K562 (cell line): Measurements from ENCODE around the gene PTCH2. TPM values are rescaled to one million over a fixed set of nuclear protein-coding genes. Genes with fewer than 3 reads are reported as not detected.

Experiments
- CBFA2T3 ChIP-seq: fragments of 450-650 bp; IDR thresholded peaks from 2 replicates; pipeline ENCODE4 v1.6.1; 2017
- CHD1 ChIP-seq: fragments of 200-600 bp; sonication (generic); IDR thresholded peaks from one replicate; pipeline ENCODE4 v1.6.1; 2012; ENCODE audit warnings: mild to moderate bottlenecking, moderate library complexity, low read length, inconsistent platforms
- E2F3 ChIP-seq: fragments of 250-450 bp; sonication (Bioruptor Pico); IDR thresholded peaks from 2 replicates; pipeline ENCODE4 v1.4.0; 2020; ENCODE audit warnings: mild to moderate bottlenecking
- ID3 ChIP-seq, 2 experiments: fragments of 250-450 bp in 1 of 2; fragments of 450-650 bp in 1 of 2; sonication (Bioruptor Pico) in 1 of 2; IDR thresholded peaks; 2 replicates each; pipeline versions ENCODE4 v1.6.1 to v1.8.0; 2016 to 2021; ENCODE audit warnings: mild to moderate bottlenecking in 2 of 2, moderate library complexity in 2 of 2, missing compliant biosample characterization in 1 of 2, missing genetic modification characterization in 1 of 2
- JUND ChIP-seq, 2 experiments: IDR thresholded peaks; 2 replicates in 1 of 2; 3 replicates in 1 of 2; pipeline ENCODE4 v1.6.1; 2011; ENCODE audit warnings: borderline replicate concordance in 2 of 2, low read depth in 2 of 2, low read length in 2 of 2, improper control_type of control experiment in 1 of 2, missing biosample characterization in 1 of 2, missing genetic modification characterization in 1 of 2, missing genetic modification reagents in 1 of 2
- KAT8 ChIP-seq: fragments of 450-650 bp; IDR thresholded peaks from 2 replicates; pipeline ENCODE4 v1.6.1; 2016; ENCODE audit warnings: low read depth, mild to moderate bottlenecking
- KDM1A ChIP-seq, 2 experiments: fragments of 450-650 bp; IDR thresholded peaks; 2 replicates each; pipeline ENCODE4 v1.6.1; 2016; ENCODE audit warnings: mild to moderate bottlenecking in 2 of 2
- RCOR1 ChIP-seq, 2 experiments: IDR thresholded peaks; 2 replicates each; pipeline ENCODE4 v1.6.1; 2012; ENCODE audit warnings: low read depth in 2 of 2, low read length in 2 of 2, borderline replicate concordance in 1 of 2, improper control_type of control experiment in 1 of 2
- TFAM ChIP-seq: fragments of 250-450 bp; sonication (Bioruptor Pico); conservative IDR thresholded peaks from 2 replicates; pipeline ENCODE4 v1.5.0; 2021; ENCODE audit warnings: mild to moderate bottlenecking, moderate library complexity
- ZNF347 ChIP-seq: fragments of 450-650 bp; formaldehyde crosslinking; IDR thresholded peaks from 2 replicates; pipeline ENCODE4 v1.4.0; 2020; ENCODE audit warnings: low read depth, mild to moderate bottlenecking, moderate library complexity
- ZNF586 ChIP-seq: fragments of 450-650 bp; formaldehyde crosslinking; conservative IDR thresholded peaks from 2 replicates; pipeline ENCODE4 v1.4.0; 2020; ENCODE audit warnings: mild to moderate bottlenecking, moderate library complexity
- polyA plus RNA-seq, 8 experiments: library from polyadenylated mRNA; depleted of rRNA in 4 of 8; stranded (reverse) in 5 of 8; unstranded in 3 of 8; fragments of >200 nt; fragmentation: Nextera tagmentation in 2 of 8; fragmentation: Illumina TruSeq in 1 of 8; extraction: Ambion mirVana in 2 of 8; extraction: Trizol in 1 of 8; gene quantifications; 2 replicates each; pipeline versions ENCODE4 v1.2.1 to v1.2.3, GENCODE V29; 2011 to 2014; ENCODE audit warnings: inconsistent platforms in 1 of 8, missing spikeins in 1 of 8
- total RNA-seq, 7 experiments: library from RNA; depleted of rRNA in 6 of 7; stranded (reverse); fragments of >200 nt in 6 of 7; fragmentation: Illumina TruSeq in 2 of 7; extraction: Trizol in 2 of 7; gene quantifications; 2 replicates each; pipeline versions ENCODE4 v1.2.1 to v1.2.3, GENCODE V29; 2011 to 2021; ENCODE audit warnings: low replicate concordance in 1 of 7
- TF ChIP-seq, protein P1 (sequence below): sonication (generic); formaldehyde crosslinking; IDR thresholded peaks from 2 replicates; pipeline ENCODE4 v1.8.1; 2023; ENCODE audit warnings: missing genetic modification reagents, mild to moderate bottlenecking, borderline replicate concordance
- TF ChIP-seq, protein P2 (sequence below): sonication (generic); formaldehyde crosslinking; IDR thresholded peaks from 2 replicates; pipeline ENCODE4 v1.8.0; 2022; ENCODE audit warnings: mild to moderate bottlenecking, missing genetic modification reagents
- TF ChIP-seq, protein P3 (sequence below): fragments of 450-650 bp; formaldehyde crosslinking; IDR thresholded peaks from 2 replicates; pipeline ENCODE4 v1.4.0; 2020; ENCODE audit warnings: mild to moderate bottlenecking

The PTCH2 gene
- total and polyA plus RNA-seq, 9 of the 15 experiments (the other 6 are each of a cell fraction or from before 2014, with no cell fraction given): 0.15 to 27.3 (median 0.48) TPM; not detected in 1

DNA sequence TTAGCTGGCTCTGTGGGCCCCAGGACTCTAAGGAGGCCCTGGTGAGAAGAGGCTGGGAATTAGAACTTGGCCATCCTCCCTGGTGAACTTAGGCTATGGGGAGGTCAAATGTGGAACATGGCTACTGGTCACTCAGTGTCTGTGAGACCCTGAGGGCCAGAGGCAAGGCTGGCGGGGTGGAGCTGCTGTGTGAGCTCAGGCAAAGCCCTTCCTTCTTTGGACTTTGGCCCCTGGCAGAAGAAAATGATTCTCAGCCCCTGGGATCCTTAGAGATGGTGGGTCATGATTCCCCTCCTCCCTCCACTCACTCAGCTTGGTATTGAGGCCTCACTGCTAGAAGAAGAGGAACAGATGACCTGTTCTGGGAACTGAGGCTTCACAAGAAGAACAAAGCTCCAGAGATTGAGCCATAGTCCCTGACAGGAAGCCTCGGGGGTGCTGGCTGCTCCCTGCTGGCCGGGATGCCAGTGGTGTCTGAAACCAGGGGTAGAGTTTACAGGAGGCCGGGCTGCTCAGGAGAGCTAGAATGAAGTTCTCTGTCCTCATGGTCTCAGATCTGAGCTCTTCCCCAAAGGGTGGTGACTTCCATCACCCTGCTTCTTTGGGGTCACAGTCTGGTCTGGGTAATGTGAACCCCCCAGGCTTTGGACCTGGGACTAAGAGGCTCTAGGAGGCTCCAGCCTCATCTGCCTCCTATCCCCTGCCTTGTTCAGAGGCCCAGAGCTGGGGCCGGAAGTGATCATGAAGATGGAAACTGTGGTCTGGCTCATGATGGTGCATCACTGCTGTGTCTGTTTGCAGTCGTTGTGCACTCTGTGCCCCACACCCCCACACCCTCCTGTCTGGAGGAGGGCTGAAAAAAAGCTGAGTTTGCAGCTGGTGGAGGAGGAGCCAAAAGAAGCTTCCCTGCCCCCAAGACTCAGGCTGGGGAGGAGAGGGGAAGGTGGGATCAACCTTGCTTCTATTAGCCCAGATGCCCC is 33.8 kb downstream of the PTCH2 start (continued):
- TF ChIP-seq CHD1 (peak; percentile 17), KAT8 (no peak), KDM1A (IDR thresholded peaks at IDR 0.05) (peak; percentile 53 to 58; a peak in 3 of 4 replicates), ZNF347 (no peak), ZNF586 (CRISPR knock-in tag) (no peak), TFAM (CRISPR knock-in tag) (no peak), RCOR1 (IDR thresholded peaks at IDR 0.05; ENCODE audit: borderline replicate concordance in 1 of 2, low read depth in 2 of 2, low read length in 2 of 2) (no peak; a peak in 1 of 4 replicates), JUND (IDR thresholded peaks at IDR 0.05; ENCODE audit: borderline replicate concordance, low read depth, low read length) (0 out of 2 replicates have a peak, but pooled peaks have one; percentile 18), JUND (tag; IDR thresholded peaks at IDR 0.05; ENCODE audit: borderline replicate concordance, low read depth, low read length) (no peak), ID3 (CRISPR knock-in tag; IDR thresholded peaks at IDR 0.05) (no peak), ID3 (tag; IDR thresholded peaks at IDR 0.05) (peak; percentile 54; the same call in 1 of the 2 replicates), E2F3 (CRISPR knock-in tag) (no peak), CBFA2T3 (peak; percentile 45)
- TF ChIP-seq, protein P1, sequence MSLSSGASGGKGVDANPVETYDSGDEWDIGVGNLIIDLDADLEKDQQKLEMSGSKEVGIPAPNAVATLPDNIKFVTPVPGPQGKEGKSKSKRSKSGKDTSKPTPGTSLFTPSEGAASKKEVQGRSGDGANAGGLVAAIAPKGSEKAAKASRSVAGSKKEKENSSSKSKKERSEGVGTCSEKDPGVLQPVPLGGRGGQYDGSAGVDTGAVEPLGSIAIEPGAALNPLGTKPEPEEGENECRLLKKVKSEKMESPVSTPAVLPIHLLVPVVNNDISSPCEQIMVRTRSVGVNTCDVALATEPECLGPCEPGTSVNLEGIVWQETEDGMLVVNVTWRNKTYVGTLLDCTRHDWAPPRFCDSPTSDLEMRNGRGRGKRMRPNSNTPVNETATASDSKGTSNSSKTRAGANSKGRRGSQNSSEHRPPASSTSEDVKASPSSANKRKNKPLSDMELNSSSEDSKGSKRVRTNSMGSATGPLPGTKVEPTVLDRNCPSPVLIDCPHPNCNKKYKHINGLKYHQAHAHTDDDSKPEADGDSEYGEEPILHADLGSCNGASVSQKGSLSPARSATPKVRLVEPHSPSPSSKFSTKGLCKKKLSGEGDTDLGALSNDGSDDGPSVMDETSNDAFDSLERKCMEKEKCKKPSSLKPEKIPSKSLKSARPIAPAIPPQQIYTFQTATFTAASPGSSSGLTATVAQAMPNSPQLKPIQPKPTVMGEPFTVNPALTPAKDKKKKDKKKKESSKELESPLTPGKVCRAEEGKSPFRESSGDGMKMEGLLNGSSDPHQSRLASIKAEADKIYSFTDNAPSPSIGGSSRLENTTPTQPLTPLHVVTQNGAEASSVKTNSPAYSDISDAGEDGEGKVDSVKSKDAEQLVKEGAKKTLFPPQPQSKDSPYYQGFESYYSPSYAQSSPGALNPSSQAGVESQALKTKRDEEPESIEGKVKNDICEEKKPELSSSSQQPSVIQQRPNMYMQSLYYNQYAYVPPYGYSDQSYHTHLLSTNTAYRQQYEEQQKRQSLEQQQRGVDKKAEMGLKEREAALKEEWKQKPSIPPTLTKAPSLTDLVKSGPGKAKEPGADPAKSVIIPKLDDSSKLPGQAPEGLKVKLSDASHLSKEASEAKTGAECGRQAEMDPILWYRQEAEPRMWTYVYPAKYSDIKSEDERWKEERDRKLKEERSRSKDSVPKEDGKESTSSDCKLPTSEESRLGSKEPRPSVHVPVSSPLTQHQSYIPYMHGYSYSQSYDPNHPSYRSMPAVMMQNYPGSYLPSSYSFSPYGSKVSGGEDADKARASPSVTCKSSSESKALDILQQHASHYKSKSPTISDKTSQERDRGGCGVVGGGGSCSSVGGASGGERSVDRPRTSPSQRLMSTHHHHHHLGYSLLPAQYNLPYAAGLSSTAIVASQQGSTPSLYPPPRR (CRISPR knock-in tag): no peak
- TF ChIP-seq, protein P2, sequence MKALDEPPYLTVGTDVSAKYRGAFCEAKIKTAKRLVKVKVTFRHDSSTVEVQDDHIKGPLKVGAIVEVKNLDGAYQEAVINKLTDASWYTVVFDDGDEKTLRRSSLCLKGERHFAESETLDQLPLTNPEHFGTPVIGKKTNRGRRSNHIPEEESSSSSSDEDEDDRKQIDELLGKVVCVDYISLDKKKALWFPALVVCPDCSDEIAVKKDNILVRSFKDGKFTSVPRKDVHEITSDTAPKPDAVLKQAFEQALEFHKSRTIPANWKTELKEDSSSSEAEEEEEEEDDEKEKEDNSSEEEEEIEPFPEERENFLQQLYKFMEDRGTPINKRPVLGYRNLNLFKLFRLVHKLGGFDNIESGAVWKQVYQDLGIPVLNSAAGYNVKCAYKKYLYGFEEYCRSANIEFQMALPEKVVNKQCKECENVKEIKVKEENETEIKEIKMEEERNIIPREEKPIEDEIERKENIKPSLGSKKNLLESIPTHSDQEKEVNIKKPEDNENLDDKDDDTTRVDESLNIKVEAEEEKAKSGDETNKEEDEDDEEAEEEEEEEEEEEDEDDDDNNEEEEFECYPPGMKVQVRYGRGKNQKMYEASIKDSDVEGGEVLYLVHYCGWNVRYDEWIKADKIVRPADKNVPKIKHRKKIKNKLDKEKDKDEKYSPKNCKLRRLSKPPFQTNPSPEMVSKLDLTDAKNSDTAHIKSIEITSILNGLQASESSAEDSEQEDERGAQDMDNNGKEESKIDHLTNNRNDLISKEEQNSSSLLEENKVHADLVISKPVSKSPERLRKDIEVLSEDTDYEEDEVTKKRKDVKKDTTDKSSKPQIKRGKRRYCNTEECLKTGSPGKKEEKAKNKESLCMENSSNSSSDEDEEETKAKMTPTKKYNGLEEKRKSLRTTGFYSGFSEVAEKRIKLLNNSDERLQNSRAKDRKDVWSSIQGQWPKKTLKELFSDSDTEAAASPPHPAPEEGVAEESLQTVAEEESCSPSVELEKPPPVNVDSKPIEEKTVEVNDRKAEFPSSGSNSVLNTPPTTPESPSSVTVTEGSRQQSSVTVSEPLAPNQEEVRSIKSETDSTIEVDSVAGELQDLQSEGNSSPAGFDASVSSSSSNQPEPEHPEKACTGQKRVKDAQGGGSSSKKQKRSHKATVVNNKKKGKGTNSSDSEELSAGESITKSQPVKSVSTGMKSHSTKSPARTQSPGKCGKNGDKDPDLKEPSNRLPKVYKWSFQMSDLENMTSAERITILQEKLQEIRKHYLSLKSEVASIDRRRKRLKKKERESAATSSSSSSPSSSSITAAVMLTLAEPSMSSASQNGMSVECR: 0 out of 2 replicates have a peak, but pooled peaks have one; percentile 15
- TF ChIP-seq, protein P3, sequence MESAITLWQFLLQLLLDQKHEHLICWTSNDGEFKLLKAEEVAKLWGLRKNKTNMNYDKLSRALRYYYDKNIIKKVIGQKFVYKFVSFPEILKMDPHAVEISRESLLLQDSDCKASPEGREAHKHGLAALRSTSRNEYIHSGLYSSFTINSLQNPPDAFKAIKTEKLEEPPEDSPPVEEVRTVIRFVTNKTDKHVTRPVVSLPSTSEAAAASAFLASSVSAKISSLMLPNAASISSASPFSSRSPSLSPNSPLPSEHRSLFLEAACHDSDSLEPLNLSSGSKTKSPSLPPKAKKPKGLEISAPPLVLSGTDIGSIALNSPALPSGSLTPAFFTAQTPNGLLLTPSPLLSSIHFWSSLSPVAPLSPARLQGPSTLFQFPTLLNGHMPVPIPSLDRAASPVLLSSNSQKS (CRISPR knock-in tag): no peak
